Activated CD4-positive, alpha-beta memory T cell treated with anti-CD3 and anti-CD28 coated beads for 36 hours (primary cell): Measurements from ENCODE around the gene MERTK. TPM values are rescaled to one million over a fixed set of nuclear protein-coding genes. Genes with fewer than 3 reads are reported as not detected.

Experiments used
- total RNA-seq, 2 experiments: library from RNA; stranded (reverse); gene quantifications; one replicate each; pipeline ENCODE4 v1.2.3, GENCODE V29; 2021

MERTK gene
- total RNA-seq, 2 experiments from 2014 or later: 1.0 to 1.2 TPM

Other genes starting within 250 kb of the MERTK start
- 10 to 100 TPM; 88.8 to 90.2 TPM for gene ANAPC1, start 14.4 kb upstream of the MERTK start, total RNA-seq
- gene TMEM87B, start 156.7 kb downstream of the MERTK start, total RNA-seq: 10 to 100 TPM; 22.3 to 24.1 TPM
- gene FBLN7, start 239.8 kb downstream of the MERTK start, total RNA-seq: 10 to 100 TPM; 38.9 to 40.2 TPM